A673 (cell line): ENCODE data around the gene PDE6B. TPM values are rescaled to one million over a fixed set of nuclear protein-coding genes. Genes with fewer than 3 reads are reported as not detected.

Experiments used
- BruUV-seq: library from RNA; stranded (reverse); fragments of 400-500 nt; replicated peaks from 2 replicates; lab custom pipeline; 2021; lab: Mats Ljungman, UMichigan
- CTCF ChIA-PET: fragments of 300-600 bp; sonication (Branson Sonifier 250); formaldehyde crosslinking; loops from one replicate; lab custom pipeline; 2022; ENCODE audit warnings: antibody characterized with exemption; lab: Charles Lee
- POLR2A ChIA-PET: fragments of 300-600 bp; sonication (Branson Sonifier 250); formaldehyde crosslinking; loops from one replicate; lab custom pipeline; 2022; ENCODE audit warnings: antibody characterized with exemption; ENCODE audit not compliant: low non-redundant PET; lab: Charles Lee
- DNase-seq: peaks from one replicate; pipeline ENCODE4 v3.0.0-alpha.2; 2015; ENCODE audit warnings: low spot score
- H3K27ac ChIP-seq: fragments of 200-600 bp; sonication (generic); 2 replicates; pipeline ENCODE4 v1.5.1; 2016; ENCODE audit warnings: mixed run types, low read depth, mild to moderate bottlenecking, mixed read lengths, antibody characterized with exemption, low read length; ENCODE audit not compliant: poor library complexity, severe bottlenecking
- H3K27me3 ChIP-seq: fragments of 200-600 bp; sonication (generic); replicated peaks from 2 replicates; pipeline ENCODE4 v1.6.1; 2017; ENCODE audit warnings: mixed run types, low read depth, mild to moderate bottlenecking, mixed read lengths, antibody characterized with exemption, low read length; ENCODE audit not compliant: insufficient read depth, poor library complexity
- H3K36me3 ChIP-seq: fragments of 200-600 bp; sonication (generic); 2 replicates; pipeline ENCODE4 v1.6.1; 2016; ENCODE audit warnings: mixed run types, mild to moderate bottlenecking, mixed read lengths, antibody characterized with exemption, low read length; ENCODE audit not compliant: insufficient read depth, poor library complexity, severe bottlenecking
- H3K4me1 ChIP-seq: fragments of 200-600 bp; sonication (generic); 2 replicates; pipeline ENCODE4 v1.6.1; 2017; ENCODE audit warnings: mixed run types, mild to moderate bottlenecking, mixed read lengths, antibody characterized with exemption, low read length; ENCODE audit not compliant: insufficient read depth, poor library complexity, severe bottlenecking
- H3K4me3 ChIP-seq: fragments of 200-600 bp; sonication (generic); 2 replicates; pipeline ENCODE4 v1.5.1; 2016; ENCODE audit warnings: low read depth, mixed run types, mild to moderate bottlenecking, mixed read lengths, low read length; ENCODE audit not compliant: poor library complexity, severe bottlenecking
- H3K9me3 ChIP-seq: fragments of 200-600 bp; sonication (generic); 2 replicates; pipeline ENCODE4 v1.6.1; 2016; ENCODE audit warnings: mixed run types, low read depth, mild to moderate bottlenecking, mixed read lengths, antibody characterized with exemption, low read length; ENCODE audit not compliant: poor library complexity, severe bottlenecking
- CTCF ChIP-seq: fragments of 300-800, 200-600 bp; sonication (generic); conservative IDR thresholded peaks from 2 replicates; pipeline ENCODE4 v1.5.1; 2017; ENCODE audit warnings: low read depth, mild to moderate bottlenecking, antibody characterized with exemption, low read length, moderate library complexity, mixed read lengths
- EZH2 ChIP-seq: fragments of 200-600 bp; sonication (generic); IDR thresholded peaks from 2 replicates; pipeline ENCODE4 v1.6.1; 2017; ENCODE audit warnings: borderline replicate concordance, low read depth, mild to moderate bottlenecking, mixed read lengths, antibody characterized with exemption, low read length; ENCODE audit not compliant: poor library complexity, severe bottlenecking
- intact Hi-C: fragments of 100-400 bp; cut with micrococcal nuclease; formaldehyde crosslinking; loops from one replicate; pipeline ENCODE4 v1.10.0; 2022; ENCODE audit not compliant: unreplicated experiment
- total RNA-seq: library from RNA; stranded (reverse); gene quantifications from 2 replicates; pipeline ENCODE4 v1.2.3, GENCODE V29; 2021

Gene PDE6B
- total RNA-seq, 1 experiment from 2014 or later: 10.4 TPM

- ChIA-PET CTCF (no interaction called here), POLR2A (no interaction called here)
- DNase-seq: no peak
- H3K9me3 ChIP-seq: no peaks in the 10 kb centered on the region
- no TSS peak for BruUV-seq
- TF ChIP-seq EZH2: no peak
- no peak for TF ChIP-seq CTCF
- no peak overlapping the region for H3K4me3 ChIP-seq
- intact Hi-C loops: no loop called here
- peaks cover 15% of the 10 kb centered on the region for H3K27me3 ChIP-seq
- no peaks in the 10 kb centered on the region for H3K4me1 ChIP-seq
- no peaks in the 10 kb centered on the region for H3K36me3 ChIP-seq
- no peak overlapping the region for H3K27ac ChIP-seq
Measured at GRCh38 chr4:612052-612748, 13.2 kb upstream of the PDE6B start.

- no peak overlapping the region for H3K4me3 ChIP-seq
- no peaks in the 10 kb centered on the region for H3K4me1 ChIP-seq
- H3K27ac ChIP-seq: no peak overlapping the region
- intact Hi-C loops: no loop called here
- ChIA-PET CTCF (no interaction called here), POLR2A (no interaction called here)
- BruUV-seq: no TSS peak
- no peak for DNase-seq
- TF ChIP-seq CTCF (no peak), EZH2 (no peak)
- H3K9me3 ChIP-seq: no peaks in the 10 kb centered on the region
- no peaks in the 10 kb centered on the region for H3K36me3 ChIP-seq
- H3K27me3 ChIP-seq: peaks cover 15% of the 10 kb centered on the region
Measured at GRCh38 chr4:612749-613125, 12.6 kb upstream of the PDE6B start.

GRCh38 chr4:613126-613525 lies 12.2 kb upstream of the PDE6B start:
- Histone ChIP-seq H3K4me3 (no peak overlapping the region), H3K9me3 (no peaks in the 10 kb centered on the region), H3K4me1 (no peaks in the 10 kb centered on the region), H3K27me3 (peaks cover 15% of the 10 kb centered on the region), H3K27ac (no peak overlapping the region), H3K36me3 (no peaks in the 10 kb centered on the region)
- intact Hi-C loops: no loop called here
- ChIA-PET POLR2A (no interaction called here), CTCF (no interaction called here)
- TF ChIP-seq CTCF (no peak), EZH2 (no peak)
- BruUV-seq: no TSS peak
- DNase-seq: no peak
